ENCODE measurements around the gene DYNC1H1.

Gene DYNC1H1

GRCh38 chr14:101964297-101965180, at the start of gene DYNC1H1:
Gene DYNC1H1, plus strand, starts transcription at chr14:101964573. Its CDS starts 119 bp downstream, at chr14:101964692.
- DNase-seq: peak; percentile 85

- no peak for DNase-seq
Measured at GRCh38 chr14:101915871-101916815, 48.2 kb upstream of the DYNC1H1 start.

- DNase-seq: no peak
Measured at GRCh38 chr14:101916816-101917412, 47.5 kb upstream of the DYNC1H1 start.

GRCh38 chr14:101917413-101918017, 46.9 kb upstream of the DYNC1H1 start:
- no peak for DNase-seq

GRCh38 chr14:101918065-101918989, 46.0 kb upstream of the DYNC1H1 start:
- no peak for DNase-seq

GRCh38 chr14:101920271-101920670, 44.1 kb upstream of the DYNC1H1 start:
- DNase-seq: no peak

GRCh38 chr14:101922866-101923265, 41.5 kb upstream of the DYNC1H1 start:
- no peak for DNase-seq

- DNase-seq: no peak
Measured at GRCh38 chr14:101925152-101925551, 39.2 kb upstream of the DYNC1H1 start.

GRCh38 chr14:101926085-101926484, 38.3 kb upstream of the DYNC1H1 start:
- no peak for DNase-seq

- DNase-seq: no peak
Measured at GRCh38 chr14:101926620-101927019, 37.8 kb upstream of the DYNC1H1 start.

GRCh38 chr14:101927859-101928258, 36.5 kb upstream of the DYNC1H1 start:
- DNase-seq: no peak

GRCh38 chr14:101928415-101928841, 35.9 kb upstream of the DYNC1H1 start:
- no peak for DNase-seq

- no peak for DNase-seq
Measured at GRCh38 chr14:101929096-101929495, 35.3 kb upstream of the DYNC1H1 start.

GRCh38 chr14:101929946-101930345, 34.4 kb upstream of the DYNC1H1 start:
- no peak for DNase-seq

GRCh38 chr14:101932673-101933072, 31.7 kb upstream of the DYNC1H1 start:
- no peak for DNase-seq

- DNase-seq: no peak
Measured at GRCh38 chr14:101933209-101933608, 31.2 kb upstream of the DYNC1H1 start.

- no peak for DNase-seq
Measured at GRCh38 chr14:101934601-101935150, 29.7 kb upstream of the DYNC1H1 start.

- DNase-seq: no peak
Measured at GRCh38 chr14:101937926-101938767, 26.2 kb upstream of the DYNC1H1 start.

- no peak for DNase-seq
Measured at GRCh38 chr14:101939646-101940170, 24.7 kb upstream of the DYNC1H1 start.

GRCh38 chr14:101944451-101944850, 19.9 kb upstream of the DYNC1H1 start:
- no peak for DNase-seq
